Measurements from ENCODE around the gene KCNMB4. TPM values are rescaled to one million over a fixed set of nuclear protein-coding genes. Genes with fewer than 3 reads are reported as not detected.

The KCNMB4 gene
- polyA plus RNA-seq, 4 donors = 0.22 to 2.8 (median 1.3) TPM

DNA sequence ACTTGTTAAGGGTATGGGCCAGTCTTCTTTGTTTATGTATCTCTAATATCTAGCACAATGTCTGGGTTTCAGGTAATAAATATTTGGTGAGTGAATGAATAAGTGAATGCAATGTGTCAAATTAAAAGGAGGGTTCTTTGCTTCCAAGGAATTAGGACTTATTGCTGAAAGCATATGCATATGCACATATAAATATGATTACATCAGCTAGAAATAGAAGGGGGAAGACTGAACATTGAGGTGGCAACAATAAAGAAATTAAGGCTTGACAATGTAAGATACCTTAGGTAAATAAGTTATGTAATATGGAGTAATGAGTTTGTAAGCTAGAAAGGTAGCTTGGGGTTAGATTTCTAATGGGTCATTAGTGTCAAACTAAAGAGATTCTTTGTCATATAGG, 37.7 kb downstream of the KCNMB4 start:
- DNase-seq = no peak
- no peak overlapping the region for H3K27ac ChIP-seq (ENCODE audit: low read depth in 1 of 3, low read length in 2 of 3)
- H3K4me1 ChIP-seq (ENCODE audit: control insufficient read depth in 3 of 3, insufficient read depth in 2 of 3, low read depth in 1 of 3, low read length in 2 of 3) = no peaks in the 10 kb centered on the region

DNA sequence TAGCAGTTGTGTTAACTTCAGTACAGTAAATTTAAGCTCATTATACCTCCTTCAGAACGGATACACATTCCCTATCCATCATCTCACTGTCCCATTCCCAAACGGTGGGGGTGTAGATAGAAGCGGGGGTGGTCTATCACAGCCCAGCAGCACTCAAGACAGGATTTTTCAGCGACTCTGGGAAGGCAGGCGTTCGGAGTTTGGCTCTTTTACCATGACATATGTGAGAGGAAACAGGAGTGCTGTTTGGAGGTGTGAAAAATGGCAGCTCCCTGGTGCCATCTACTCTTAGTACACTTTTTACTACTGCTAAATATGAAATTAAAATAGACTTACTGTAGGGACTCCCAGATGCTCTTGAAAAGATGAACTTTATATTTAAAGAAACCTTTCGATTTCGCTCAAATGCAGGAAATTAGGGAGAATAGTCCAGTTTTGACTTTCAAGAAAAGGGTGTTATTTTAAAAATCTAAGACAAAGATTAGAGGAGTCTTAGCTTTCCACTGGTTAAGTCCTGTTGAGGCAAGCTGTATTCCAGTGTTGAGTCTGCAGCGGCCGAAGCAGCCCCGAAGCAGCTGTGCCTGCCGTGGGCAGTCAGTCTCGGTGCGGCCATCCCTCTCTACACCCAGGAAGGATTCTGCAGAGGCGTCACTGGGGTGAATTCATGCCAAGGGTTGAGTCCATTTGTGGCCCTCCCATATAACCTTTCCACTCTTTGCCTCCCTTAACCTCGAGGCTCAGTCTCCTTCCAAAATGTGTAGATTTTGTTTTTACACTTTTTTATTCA, 42.1 kb downstream of the KCNMB4 start:
- H3K27me3 ChIP-seq (ENCODE audit: control insufficient read depth in 3 of 3, insufficient read depth in 3 of 3, low read length in 3 of 3) = no peaks in the 10 kb centered on the region
- 88 to 91% (median 90%) methylated on average over 16 of the region's 16 CpGs for WGBS, 3 donors
- FAIRE-seq = no peak
- no peak for DNase-seq
- no peak overlapping the region for H3K27ac ChIP-seq (ENCODE audit: low read depth in 1 of 3, low read length in 2 of 3)
- H3K4me3 ChIP-seq (ENCODE audit: low read depth in 1 of 3, low read length in 3 of 3) = no peak overlapping the region
- H3K36me3 ChIP-seq (ENCODE audit: control insufficient read depth in 3 of 3, insufficient read depth in 2 of 3, low read depth in 1 of 3, low read length in 3 of 3) = no peaks in the 10 kb centered on the region
- H3K4me1 ChIP-seq (ENCODE audit: control insufficient read depth in 3 of 3, insufficient read depth in 2 of 3, low read depth in 1 of 3, low read length in 2 of 3) = no peaks in the 10 kb centered on the region
- no peaks in the 10 kb centered on the region for H3K9me3 ChIP-seq (ENCODE audit: control insufficient read depth in 2 of 2, insufficient read depth in 1 of 2, low read depth in 1 of 2, low read length in 1 of 2)

More for the DNA sequence above, 37.7 kb downstream of the KCNMB4 start:
- H3K9me3 ChIP-seq (ENCODE audit: control insufficient read depth in 2 of 2, insufficient read depth in 1 of 2, low read depth in 1 of 2, low read length in 1 of 2) = no peaks in the 10 kb centered on the region
- H3K4me3 ChIP-seq (ENCODE audit: low read depth in 1 of 3, low read length in 3 of 3) = no peak overlapping the region
- H3K36me3 ChIP-seq (ENCODE audit: control insufficient read depth in 3 of 3, insufficient read depth in 2 of 3, low read depth in 1 of 3, low read length in 3 of 3) = no peaks in the 10 kb centered on the region
- FAIRE-seq = no peak
- no peaks in the 10 kb centered on the region for H3K27me3 ChIP-seq (ENCODE audit: control insufficient read depth in 3 of 3, insufficient read depth in 3 of 3, low read length in 3 of 3)

DNA sequence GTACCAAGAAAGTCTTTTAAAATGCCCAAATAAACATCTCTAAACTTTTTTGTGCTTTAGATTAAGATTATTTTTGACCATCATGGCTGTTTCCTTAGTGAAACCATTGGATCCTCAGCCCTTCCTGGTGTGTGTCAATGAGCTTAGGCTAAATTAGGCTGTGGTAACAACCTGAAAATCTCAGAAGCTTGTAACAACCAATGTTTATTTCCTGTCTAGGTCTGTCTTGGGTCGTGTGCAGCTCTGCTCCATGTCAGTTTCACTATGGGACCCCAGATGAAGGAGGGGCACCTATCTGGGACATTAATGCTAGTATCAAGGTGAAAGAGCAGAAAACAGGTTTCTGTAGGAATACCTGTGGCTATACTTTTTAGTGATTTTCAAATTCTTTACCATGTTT, 49.9 kb downstream of the KCNMB4 start:
- Histone ChIP-seq H3K9me3 (ENCODE audit: control insufficient read depth in 2 of 2, insufficient read depth in 1 of 2, low read depth in 1 of 2, low read length in 1 of 2) (no peaks in the 10 kb centered on the region), H3K4me1 (ENCODE audit: control insufficient read depth in 3 of 3, insufficient read depth in 2 of 3, low read depth in 1 of 3, low read length in 2 of 3) (peaks cover 0 to 3% (median 0%) of the 10 kb centered on the region in 3 donors), H3K27me3 (ENCODE audit: control insufficient read depth in 3 of 3, insufficient read depth in 3 of 3, low read length in 3 of 3) (no peaks in the 10 kb centered on the region), H3K4me3 (ENCODE audit: low read depth in 1 of 3, low read length in 3 of 3) (no peak overlapping the region), H3K27ac (ENCODE audit: low read depth in 1 of 3, low read length in 2 of 3) (no peak overlapping the region), H3K36me3 (ENCODE audit: control insufficient read depth in 3 of 3, insufficient read depth in 2 of 3, low read depth in 1 of 3, low read length in 3 of 3) (no peaks in the 10 kb centered on the region)
- DNase-seq = no peak
- FAIRE-seq = no peak
- 37 to 57% (median 38%) methylated on average over 1 of the region's 1 CpG for WGBS, 3 donors

DNA sequence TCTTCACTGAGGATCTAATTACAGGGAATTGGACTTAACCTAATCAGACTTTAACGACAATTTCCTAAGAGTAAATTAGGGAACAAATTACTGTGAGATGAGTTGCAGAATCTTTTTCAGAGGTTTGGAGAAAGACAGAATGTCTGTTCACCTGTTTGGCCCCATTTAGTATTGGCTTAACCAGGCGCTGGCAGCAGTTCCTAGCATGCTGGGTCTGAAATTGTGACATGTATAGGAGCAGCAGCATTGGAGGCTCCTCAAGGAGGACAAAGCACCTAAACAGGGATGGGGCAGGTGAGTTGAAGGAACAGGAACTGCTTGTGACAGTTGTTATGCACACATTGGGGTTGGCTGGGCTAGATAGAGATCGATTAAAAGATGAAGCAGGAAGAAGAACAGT, 51.0 kb downstream of the KCNMB4 start:
- no peak overlapping the region for H3K4me3 ChIP-seq (ENCODE audit: low read depth in 1 of 3, low read length in 3 of 3)
- H3K27ac ChIP-seq (ENCODE audit: low read depth in 1 of 3, low read length in 2 of 3) = no peak overlapping the region
- H3K9me3 ChIP-seq (ENCODE audit: control insufficient read depth in 2 of 2, insufficient read depth in 1 of 2, low read depth in 1 of 2, low read length in 1 of 2) = no peaks in the 10 kb centered on the region
- no peaks in the 10 kb centered on the region for H3K36me3 ChIP-seq (ENCODE audit: control insufficient read depth in 3 of 3, insufficient read depth in 2 of 3, low read depth in 1 of 3, low read length in 3 of 3)
- WGBS, 3 donors = 88 to 90% (median 90%) methylated on average over 3 of the region's 3 CpGs
- peaks cover 0 to 3% (median 0%) of the 10 kb centered on the region in 3 donors for H3K4me1 ChIP-seq (ENCODE audit: control insufficient read depth in 3 of 3, insufficient read depth in 2 of 3, low read depth in 1 of 3, low read length in 2 of 3)
- no peaks in the 10 kb centered on the region for H3K27me3 ChIP-seq (ENCODE audit: control insufficient read depth in 3 of 3, insufficient read depth in 3 of 3, low read length in 3 of 3)
- FAIRE-seq (no peak), DNase-seq (no peak)

DNA sequence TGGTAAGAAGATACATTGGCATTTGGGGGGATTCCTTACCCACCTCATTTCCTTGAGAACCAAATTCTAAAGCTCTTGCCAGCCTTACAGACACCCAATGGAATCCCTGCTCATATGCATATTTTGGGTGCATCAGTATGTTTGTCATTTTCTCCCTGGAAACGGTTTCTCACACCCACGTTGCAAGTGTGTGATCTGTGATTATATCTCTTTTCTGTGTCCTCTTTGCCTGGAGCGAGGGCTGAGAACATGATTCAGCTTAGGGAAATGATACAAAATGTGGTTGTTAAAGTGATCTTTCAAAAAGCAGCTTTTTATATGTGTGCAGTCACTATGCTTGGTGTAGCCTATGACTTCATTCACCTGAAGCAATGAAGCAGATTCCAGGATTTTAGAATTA, 52.0 kb downstream of the KCNMB4 start:
- H3K27me3 ChIP-seq (ENCODE audit: control insufficient read depth in 3 of 3, insufficient read depth in 3 of 3, low read length in 3 of 3) = no peaks in the 10 kb centered on the region
- H3K36me3 ChIP-seq (ENCODE audit: control insufficient read depth in 3 of 3, insufficient read depth in 2 of 3, low read depth in 1 of 3, low read length in 3 of 3) = no peaks in the 10 kb centered on the region
- H3K4me3 ChIP-seq (ENCODE audit: low read depth in 1 of 3, low read length in 3 of 3) = no peak overlapping the region
- H3K9me3 ChIP-seq (ENCODE audit: control insufficient read depth in 2 of 2, insufficient read depth in 1 of 2, low read depth in 1 of 2, low read length in 1 of 2) = no peaks in the 10 kb centered on the region
- H3K4me1 ChIP-seq (ENCODE audit: control insufficient read depth in 3 of 3, insufficient read depth in 2 of 3, low read depth in 1 of 3, low read length in 2 of 3) = peaks cover 0 to 3% (median 0%) of the 10 kb centered on the region in 3 donors
- 73 to 87% (median 82%) methylated on average over 3 of the region's 3 CpGs for WGBS, 3 donors
- no peak overlapping the region for H3K27ac ChIP-seq (ENCODE audit: low read depth in 1 of 3, low read length in 2 of 3)
- DNase-seq = no peak
- FAIRE-seq = no peak

DNA sequence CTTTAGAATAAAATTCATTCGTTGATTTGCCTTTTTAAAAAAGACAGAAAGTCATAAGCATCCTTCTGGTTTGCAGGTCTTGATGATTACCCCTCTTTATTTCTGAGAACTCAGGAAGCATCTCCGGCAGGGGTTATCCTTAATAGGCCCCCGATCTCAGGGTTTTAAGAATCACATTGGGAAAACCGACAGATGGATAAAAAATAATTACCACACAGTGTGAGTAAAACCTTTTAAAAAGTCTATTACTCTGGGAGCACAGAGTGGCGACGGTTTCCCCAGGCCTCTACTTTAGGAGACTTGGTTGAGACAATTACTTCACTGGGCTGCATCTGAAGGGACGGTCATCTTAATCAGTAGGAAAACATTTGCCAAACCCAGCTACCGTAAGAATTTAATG, 56.5 kb downstream of the KCNMB4 start:
- DNase-seq (no peak), FAIRE-seq (no peak)
- H3K4me1 ChIP-seq (ENCODE audit: control insufficient read depth in 3 of 3, insufficient read depth in 2 of 3, low read depth in 1 of 3, low read length in 2 of 3) = no peaks in the 10 kb centered on the region
- no peak overlapping the region for H3K27ac ChIP-seq (ENCODE audit: low read depth in 1 of 3, low read length in 2 of 3)
- 89 to 95% (median 93%) methylated on average over 8 of the region's 8 CpGs for WGBS, 3 donors
- H3K4me3 ChIP-seq (ENCODE audit: low read depth in 1 of 3, low read length in 3 of 3) = no peak overlapping the region
- no peaks in the 10 kb centered on the region for H3K36me3 ChIP-seq (ENCODE audit: control insufficient read depth in 3 of 3, insufficient read depth in 2 of 3, low read depth in 1 of 3, low read length in 3 of 3)
- no peaks in the 10 kb centered on the region for H3K27me3 ChIP-seq (ENCODE audit: control insufficient read depth in 3 of 3, insufficient read depth in 3 of 3, low read length in 3 of 3)
- H3K9me3 ChIP-seq (ENCODE audit: control insufficient read depth in 2 of 2, insufficient read depth in 1 of 2, low read depth in 1 of 2, low read length in 1 of 2) = no peaks in the 10 kb centered on the region

DNA sequence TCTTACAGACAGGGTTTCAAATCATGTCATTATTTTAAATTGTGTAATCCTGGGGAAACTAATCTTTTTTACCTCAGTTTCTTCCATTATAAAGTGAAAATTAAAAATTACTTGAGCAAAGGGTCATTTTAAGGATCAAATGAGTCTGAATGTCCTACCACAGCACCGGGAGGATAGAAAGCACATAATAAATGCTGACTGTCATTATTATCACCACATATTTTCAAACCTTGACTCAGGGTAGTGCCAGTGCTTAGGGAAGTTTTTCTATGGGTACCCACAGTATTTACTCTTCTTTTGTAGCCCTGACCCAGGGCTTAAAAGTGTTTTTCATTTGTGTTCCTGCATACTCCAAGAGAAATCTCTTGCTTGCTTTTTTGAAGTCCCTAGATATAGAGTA, 60.5 kb downstream of the KCNMB4 start:
- FAIRE-seq (no peak), DNase-seq (no peak)
- WGBS, 3 donors = 48 to 80% (median 59%) methylated on average over 1 of the region's 1 CpG
- Histone ChIP-seq H3K27me3 (ENCODE audit: control insufficient read depth in 3 of 3, insufficient read depth in 3 of 3, low read length in 3 of 3) (no peaks in the 10 kb centered on the region), H3K4me3 (ENCODE audit: low read depth in 1 of 3, low read length in 3 of 3) (no peak overlapping the region), H3K4me1 (ENCODE audit: control insufficient read depth in 3 of 3, insufficient read depth in 2 of 3, low read depth in 1 of 3, low read length in 2 of 3) (no peaks in the 10 kb centered on the region), H3K27ac (ENCODE audit: low read depth in 1 of 3, low read length in 2 of 3) (no peak overlapping the region), H3K36me3 (ENCODE audit: control insufficient read depth in 3 of 3, insufficient read depth in 2 of 3, low read depth in 1 of 3, low read length in 3 of 3) (no peaks in the 10 kb centered on the region), H3K9me3 (ENCODE audit: control insufficient read depth in 2 of 2, insufficient read depth in 1 of 2, low read depth in 1 of 2, low read length in 1 of 2) (no peaks in the 10 kb centered on the region)

DNA sequence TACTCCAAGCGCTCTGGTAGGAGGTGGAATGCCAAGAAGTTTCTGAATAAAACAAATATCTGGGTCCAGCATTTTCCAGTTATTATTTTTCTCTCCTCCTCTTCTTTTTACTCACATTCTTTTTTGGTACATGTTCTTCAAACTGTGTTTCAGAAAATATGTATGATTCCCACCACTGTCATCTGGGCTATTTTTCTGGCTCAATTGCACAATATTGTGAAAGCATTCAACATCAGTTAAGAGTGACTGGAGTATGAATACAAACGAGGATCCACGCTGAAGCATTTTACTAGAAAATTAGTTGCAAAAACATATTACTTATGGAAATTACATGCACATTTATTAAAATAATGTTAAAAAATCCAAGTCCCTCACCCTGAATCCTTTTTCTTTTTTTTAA, 61.5 kb downstream of the KCNMB4 start:
- no peak overlapping the region for H3K4me3 ChIP-seq (ENCODE audit: low read depth in 1 of 3, low read length in 3 of 3)
- no peaks in the 10 kb centered on the region for H3K4me1 ChIP-seq (ENCODE audit: control insufficient read depth in 3 of 3, insufficient read depth in 2 of 3, low read depth in 1 of 3, low read length in 2 of 3)
- FAIRE-seq (no peak), DNase-seq (no peak)
- H3K27ac ChIP-seq (ENCODE audit: low read depth in 1 of 3, low read length in 2 of 3) = no peak overlapping the region
- no peaks in the 10 kb centered on the region for H3K36me3 ChIP-seq (ENCODE audit: control insufficient read depth in 3 of 3, insufficient read depth in 2 of 3, low read depth in 1 of 3, low read length in 3 of 3)
- no peaks in the 10 kb centered on the region for H3K27me3 ChIP-seq (ENCODE audit: control insufficient read depth in 3 of 3, insufficient read depth in 3 of 3, low read length in 3 of 3)
- no peaks in the 10 kb centered on the region for H3K9me3 ChIP-seq (ENCODE audit: control insufficient read depth in 2 of 2, insufficient read depth in 1 of 2, low read depth in 1 of 2, low read length in 1 of 2)
- 82 to 95% (median 87%) methylated on average over 3 of the region's 3 CpGs for WGBS, 3 donors

DNA sequence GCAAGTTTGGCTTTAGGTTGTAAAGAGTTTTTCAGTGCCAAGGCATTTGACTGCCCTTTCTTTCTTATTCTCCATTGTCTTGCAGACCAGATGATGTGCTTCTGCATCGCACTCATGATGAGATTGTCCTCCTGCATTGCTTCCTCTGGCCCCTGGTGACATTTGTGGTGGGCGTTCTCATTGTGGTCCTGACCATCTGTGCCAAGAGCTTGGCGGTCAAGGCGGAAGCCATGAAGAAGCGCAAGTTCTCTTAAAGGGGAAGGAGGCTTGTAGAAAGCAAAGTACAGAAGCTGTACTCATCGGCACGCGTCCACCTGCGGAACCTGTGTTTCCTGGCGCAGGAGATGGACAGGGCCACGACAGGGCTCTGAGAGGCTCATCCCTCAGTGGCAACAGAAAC, 64.3 kb downstream of the KCNMB4 start:
- no peaks in the 10 kb centered on the region for H3K4me1 ChIP-seq (ENCODE audit: control insufficient read depth in 3 of 3, insufficient read depth in 2 of 3, low read depth in 1 of 3, low read length in 2 of 3)
- WGBS, 3 donors = 93 to 96% (median 95%) methylated on average over 11 of the region's 11 CpGs
- DNase-seq = no peak
- no peak overlapping the region for H3K4me3 ChIP-seq (ENCODE audit: low read depth in 1 of 3, low read length in 3 of 3)
- no peaks in the 10 kb centered on the region for H3K27me3 ChIP-seq (ENCODE audit: control insufficient read depth in 3 of 3, insufficient read depth in 3 of 3, low read length in 3 of 3)
- no peaks in the 10 kb centered on the region for H3K36me3 ChIP-seq (ENCODE audit: control insufficient read depth in 3 of 3, insufficient read depth in 2 of 3, low read depth in 1 of 3, low read length in 3 of 3)
- H3K27ac ChIP-seq (ENCODE audit: low read depth in 1 of 3, low read length in 2 of 3) = no peak overlapping the region
- no peak for FAIRE-seq
- H3K9me3 ChIP-seq (ENCODE audit: control insufficient read depth in 2 of 2, insufficient read depth in 1 of 2, low read depth in 1 of 2, low read length in 1 of 2) = peaks cover 0 to 6% of the 10 kb centered on the region in 2 donors

Measured in small intestine (tissue), 7 donors.